Cardiac fibroblast (primary cell): Measurements from ENCODE around the gene NFRKB.

Experiments
- DNase-seq, 2 donors: peaks; one replicate each; pipeline versions ENCODE4 v3.0.0 to v3.0.0-alpha.2; 2010; ENCODE audit warnings: low read depth in 2 of 2
- H3K4me3 ChIP-seq, 2 donors: replicated peaks in 1 of 2; 1 replicate in 1 of 2; 2 replicates in 1 of 2; pipeline ENCODE4 v1.5.1; 2011; ENCODE audit warnings: low read depth in 2 of 2, low read length in 2 of 2, mild to moderate bottlenecking in 2 of 2, moderate library complexity in 1 of 2
- CTCF ChIP-seq: IDR thresholded peaks from one replicate; pipeline ENCODE4 v1.5.1; 2011; ENCODE audit warnings: low read depth, mild to moderate bottlenecking, low read length, inconsistent platforms

Gene NFRKB

DNA sequence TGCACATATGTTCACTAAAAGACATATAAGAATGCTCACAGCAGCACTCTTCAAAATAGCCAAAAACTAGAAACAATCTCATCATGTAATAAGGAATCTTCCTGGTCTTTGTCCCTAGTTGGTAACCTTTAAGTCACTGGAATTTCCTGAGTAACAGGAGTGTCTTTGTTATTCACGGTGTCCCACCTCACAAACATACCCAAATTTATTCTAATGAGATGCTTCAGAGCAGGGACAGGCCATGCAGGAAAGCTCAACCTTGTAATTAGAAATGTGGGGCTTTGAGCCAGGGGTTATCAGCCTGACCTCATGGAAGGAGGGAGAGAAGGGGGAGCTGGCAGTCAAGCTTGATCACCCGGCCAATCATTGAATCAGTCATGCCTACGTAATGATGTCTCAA is 40.3 kb upstream of the NFRKB start:
- no peak overlapping the region for H3K4me3 ChIP-seq
- TF ChIP-seq CTCF = no peak
- DNase-seq = no peak

DNA sequence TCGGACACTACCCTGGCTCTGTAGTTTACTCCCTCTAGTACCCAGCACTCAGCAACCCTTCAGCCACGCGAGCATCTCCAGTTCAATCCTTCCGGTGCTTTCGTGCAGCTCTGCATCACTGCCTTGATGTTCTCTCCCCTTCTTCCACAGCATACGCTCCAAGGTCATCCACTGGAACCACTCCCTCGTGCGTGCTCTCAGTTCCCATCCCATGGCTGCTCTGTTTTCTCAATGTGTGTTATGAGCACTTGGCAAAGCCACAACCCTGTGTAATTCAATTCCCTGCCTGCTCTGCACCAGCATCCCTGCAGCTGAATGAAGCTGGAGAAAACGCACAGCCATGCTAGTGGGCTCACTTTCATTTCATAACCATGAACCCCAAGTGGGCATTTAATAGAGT is 38.5 kb upstream of the NFRKB start:
- no peak for TF ChIP-seq CTCF
- no peak overlapping the region for H3K4me3 ChIP-seq
- no peak for DNase-seq

DNA sequence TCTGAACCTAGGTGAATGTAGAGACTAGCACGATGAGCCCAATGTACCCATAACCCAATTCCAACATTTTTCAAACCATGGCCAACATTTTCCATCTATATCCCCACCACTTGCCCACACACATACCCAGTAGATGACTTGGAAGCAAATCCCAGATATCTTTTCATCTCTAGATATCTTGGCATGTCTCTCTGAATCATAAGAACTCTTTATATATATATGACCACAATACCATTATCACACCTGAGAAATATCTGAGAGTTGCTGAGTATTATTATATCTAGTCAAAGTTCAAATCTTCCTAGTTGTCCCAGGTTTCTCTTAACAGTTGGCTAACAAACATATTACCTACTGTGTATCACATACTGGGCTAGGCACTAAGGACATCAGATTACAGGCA is 37.9 kb upstream of the NFRKB start:
- no peak for DNase-seq
- TF ChIP-seq CTCF = no peak
- H3K4me3 ChIP-seq = no peak overlapping the region

DNA sequence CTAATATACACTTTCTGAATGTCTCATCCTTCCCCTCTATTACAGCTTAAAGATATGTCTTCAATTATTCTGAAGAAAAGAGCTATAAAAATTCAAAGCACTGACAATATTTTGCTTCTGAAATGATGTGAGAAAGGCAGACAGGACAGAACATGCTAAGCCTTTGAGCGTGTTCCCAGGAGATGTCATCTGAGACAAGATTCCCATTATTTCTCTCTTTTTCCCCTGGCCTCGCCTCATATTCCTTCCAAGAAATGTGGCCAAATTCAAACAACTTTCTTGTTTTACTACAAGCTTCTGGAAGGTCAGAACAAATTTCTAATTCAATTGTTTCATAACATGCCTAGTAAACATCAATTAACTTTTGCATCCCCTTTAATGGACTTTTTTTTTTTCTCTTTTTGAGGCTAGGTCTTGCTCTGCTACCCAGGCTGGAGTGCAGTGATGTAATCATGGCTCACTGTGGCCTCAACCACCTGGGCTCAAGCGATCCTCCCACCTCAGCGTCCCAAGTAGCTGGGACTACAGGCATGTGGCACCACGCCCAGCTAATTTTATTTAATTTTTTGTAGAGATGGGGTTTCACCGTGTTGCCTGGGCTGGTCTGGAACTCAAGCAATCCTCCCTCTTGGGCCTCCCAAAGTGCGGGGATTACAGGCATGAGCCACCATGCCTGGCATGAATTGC is 37.1 kb upstream of the NFRKB start:
- no peak for TF ChIP-seq CTCF
- DNase-seq = no peak
- H3K4me3 ChIP-seq = no peak overlapping the region

- DNase-seq = no peak
- TF ChIP-seq CTCF = no peak
- H3K4me3 ChIP-seq = no peak overlapping the region
Observed at GRCh38 chr11:129930743-129931142, 35.4 kb upstream of the NFRKB start.

DNA sequence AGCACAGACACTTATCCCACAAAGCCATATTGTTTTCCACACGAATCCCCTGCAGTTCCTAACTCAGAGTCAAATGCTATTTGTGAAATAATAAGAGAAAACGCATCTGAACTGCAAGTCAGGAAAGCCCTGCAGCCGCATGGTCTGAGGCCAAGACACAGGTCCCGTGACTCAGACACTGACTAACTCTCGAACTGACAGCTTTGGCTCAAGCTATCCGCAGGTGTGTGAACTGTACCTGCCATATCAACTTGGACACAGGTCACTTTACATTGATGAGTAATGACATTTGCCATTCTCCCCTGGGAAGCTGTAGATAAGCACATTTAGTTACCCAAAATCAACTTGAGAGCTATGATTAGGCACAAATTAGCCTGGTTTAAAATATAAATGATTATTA is 34.9 kb upstream of the NFRKB start:
- TF ChIP-seq CTCF = no peak
- no peak overlapping the region for H3K4me3 ChIP-seq
- DNase-seq = no peak

DNA sequence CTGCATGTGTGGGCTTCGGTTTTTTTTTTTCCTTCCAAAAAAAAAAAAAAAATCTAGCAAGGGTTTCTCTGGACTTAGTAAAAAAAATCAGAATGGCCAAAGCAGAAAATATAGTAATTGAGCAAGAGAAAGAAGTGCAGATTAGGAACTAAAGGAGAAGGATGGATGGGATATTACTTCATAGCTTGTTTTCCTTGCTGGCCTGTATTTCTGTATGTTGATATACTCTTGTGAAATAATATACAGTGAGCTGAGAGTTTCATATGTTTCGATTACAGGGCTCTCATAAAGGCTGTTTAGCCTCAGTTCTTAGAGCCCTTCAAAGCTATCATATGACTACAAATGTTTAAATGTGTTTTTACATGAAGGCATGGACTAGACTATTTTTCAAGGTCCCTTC is 34.3 kb upstream of the NFRKB start:
- TF ChIP-seq CTCF = no peak
- no peak for DNase-seq
- no peak overlapping the region for H3K4me3 ChIP-seq
